ENCODE results near the gene UTP3. TPM values are rescaled to one million over a fixed set of nuclear protein-coding genes. Genes with fewer than 3 reads are reported as not detected.
"Not testable (repeated sequence)": the region's sequence is repeated elsewhere in the genome, so short reads cannot be mapped to it uniquely, and the experiment has no call there.

UTP3 gene
- polyA plus RNA-seq, 1 experiment: 27.1 TPM

DNA sequence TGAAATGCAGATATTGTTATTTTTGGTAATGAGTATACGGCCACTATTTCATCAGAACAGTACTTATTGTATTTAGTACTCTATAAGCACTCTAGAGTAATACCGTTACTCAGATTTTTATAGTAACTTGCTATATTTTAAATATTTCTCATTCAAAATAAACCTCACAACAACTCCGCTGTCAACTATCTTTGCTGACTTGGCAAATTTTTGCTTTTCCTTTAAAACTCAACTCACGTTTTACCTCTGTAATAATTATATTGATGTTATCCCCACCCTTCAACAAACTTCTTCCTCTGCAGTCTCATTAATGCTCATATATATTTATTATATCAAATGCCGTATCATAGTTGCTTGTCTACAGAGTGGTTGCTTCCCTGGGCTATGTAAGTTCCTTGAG lies 31.0 kb upstream of the UTP3 start:
- DNase-seq (ENCODE audit: low read depth, low spot score): no peak
- TF ChIP-seq, protein P1, sequence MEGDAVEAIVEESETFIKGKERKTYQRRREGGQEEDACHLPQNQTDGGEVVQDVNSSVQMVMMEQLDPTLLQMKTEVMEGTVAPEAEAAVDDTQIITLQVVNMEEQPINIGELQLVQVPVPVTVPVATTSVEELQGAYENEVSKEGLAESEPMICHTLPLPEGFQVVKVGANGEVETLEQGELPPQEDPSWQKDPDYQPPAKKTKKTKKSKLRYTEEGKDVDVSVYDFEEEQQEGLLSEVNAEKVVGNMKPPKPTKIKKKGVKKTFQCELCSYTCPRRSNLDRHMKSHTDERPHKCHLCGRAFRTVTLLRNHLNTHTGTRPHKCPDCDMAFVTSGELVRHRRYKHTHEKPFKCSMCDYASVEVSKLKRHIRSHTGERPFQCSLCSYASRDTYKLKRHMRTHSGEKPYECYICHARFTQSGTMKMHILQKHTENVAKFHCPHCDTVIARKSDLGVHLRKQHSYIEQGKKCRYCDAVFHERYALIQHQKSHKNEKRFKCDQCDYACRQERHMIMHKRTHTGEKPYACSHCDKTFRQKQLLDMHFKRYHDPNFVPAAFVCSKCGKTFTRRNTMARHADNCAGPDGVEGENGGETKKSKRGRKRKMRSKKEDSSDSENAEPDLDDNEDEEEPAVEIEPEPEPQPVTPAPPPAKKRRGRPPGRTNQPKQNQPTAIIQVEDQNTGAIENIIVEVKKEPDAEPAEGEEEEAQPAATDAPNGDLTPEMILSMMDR (IDR thresholded peaks at IDR 0.05; ENCODE audit: low read depth, low read length): no peak
- Histone ChIP-seq H3K4me3 (ENCODE audit: low read depth, low read length) (no peak overlapping the region), H3K9me3 (ENCODE audit: control insufficient read depth, insufficient read depth, low read length) (no peaks in the 10 kb centered on the region), H3K27ac (ENCODE audit: low read depth, low read length) (no peak overlapping the region), H3K27me3 (ENCODE audit: control insufficient read depth, insufficient read depth, low read length) (no peaks in the 10 kb centered on the region)
- ChIA-PET POLR2A (no interaction called here), CTCF (interaction anchor here (0.6 to 1.6 kb wide), 3 partner anchors 30 to 353 kb away, joined by 3 to 4 read pairs (median 4); no protein-coding TSS in a partner anchor)

DNA sequence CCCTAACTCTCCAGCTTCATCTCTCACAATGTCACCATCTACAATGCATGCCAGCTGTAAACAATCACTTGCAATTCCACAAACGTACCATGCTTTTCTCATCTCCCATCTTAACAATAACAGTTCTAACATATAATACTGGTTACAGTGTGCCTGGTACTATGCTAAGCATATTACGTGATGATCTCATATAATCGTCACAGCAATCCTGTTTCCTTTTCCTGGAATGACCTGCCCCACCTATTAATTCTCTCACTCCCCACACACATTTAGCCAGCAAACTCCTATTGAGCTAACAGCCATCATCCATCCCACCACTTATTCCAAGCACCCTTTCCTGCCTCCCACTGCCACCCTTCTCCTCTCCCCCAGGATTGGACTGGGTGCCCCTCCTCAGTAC lies 29.9 kb upstream of the UTP3 start:
- POLR2A ChIA-PET: no interaction called here
- H3K9me3 ChIP-seq (ENCODE audit: control insufficient read depth, insufficient read depth, low read length): no peaks in the 10 kb centered on the region
- CTCF ChIA-PET: no interaction called here
- H3K27ac ChIP-seq (ENCODE audit: low read depth, low read length): no peak overlapping the region
- no peak for DNase-seq (ENCODE audit: low read depth, low spot score)
- TF ChIP-seq, protein P1 (IDR thresholded peaks at IDR 0.05; ENCODE audit: low read depth, low read length): no peak
- H3K27me3 ChIP-seq (ENCODE audit: control insufficient read depth, insufficient read depth, low read length): no peaks in the 10 kb centered on the region
- H3K4me3 ChIP-seq (ENCODE audit: low read depth, low read length): no peak overlapping the region

- CTCF ChIA-PET: interaction anchor here (2.4 kb wide), 1 partner anchor 8 kb away, joined by 26 read pairs; no protein-coding TSS in a partner anchor
- no peaks in the 10 kb centered on the region for H3K27me3 ChIP-seq (ENCODE audit: control insufficient read depth, insufficient read depth, low read length)
- no peaks in the 10 kb centered on the region for H3K9me3 ChIP-seq (ENCODE audit: control insufficient read depth, insufficient read depth, low read length)
- POLR2A ChIA-PET: no interaction called here
- no peak overlapping the region for H3K4me3 ChIP-seq (ENCODE audit: low read depth, low read length)
- TF ChIP-seq, protein P1 (IDR thresholded peaks at IDR 0.05; ENCODE audit: low read depth, low read length): no peak
- no peak for DNase-seq (ENCODE audit: low read depth, low spot score)
- H3K27ac ChIP-seq (ENCODE audit: low read depth, low read length): no peak overlapping the region
Measured at GRCh38 chr4:70660106-70660505, 28.2 kb upstream of the UTP3 start.

GRCh38 chr4:70661309-70661922 lies 26.9 kb upstream of the UTP3 start:
- CTCF ChIA-PET: interaction anchor here (2.4 kb wide), 1 partner anchor 9 kb away, joined by 26 read pairs; no protein-coding TSS in a partner anchor
- DNase-seq (ENCODE audit: low read depth, low spot score); H3K9me3 ChIP-seq (ENCODE audit: control insufficient read depth, insufficient read depth, low read length); H3K4me3 ChIP-seq (ENCODE audit: low read depth, low read length); H3K27me3 ChIP-seq (ENCODE audit: control insufficient read depth, insufficient read depth, low read length); H3K27ac ChIP-seq (ENCODE audit: low read depth, low read length); POLR2A ChIA-PET: not testable (repeated sequence)

DNA sequence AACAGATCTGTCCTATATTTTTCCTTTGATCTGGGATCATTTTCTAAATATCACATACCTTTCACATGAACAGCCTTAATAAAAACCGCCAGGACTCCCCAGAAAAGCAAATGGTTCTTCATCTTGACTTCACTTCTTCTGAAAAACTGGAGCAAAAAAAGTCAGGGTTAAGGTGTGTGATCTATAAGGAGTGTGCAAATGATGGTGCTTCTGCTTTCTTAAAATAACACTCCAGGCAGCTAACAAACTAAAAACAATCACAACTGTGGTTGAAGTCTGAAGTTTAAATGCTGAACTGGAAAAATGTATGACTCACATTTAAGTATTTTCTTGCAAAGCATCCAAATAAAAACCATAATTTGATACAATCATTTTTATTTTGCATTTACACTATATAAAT lies 22.0 kb upstream of the UTP3 start, which contains the start of gene JCHAIN:
JCHAIN (minus strand) TSS at position 140 of the 400 bp plus-strand sequence; CDS start at position 122, 18 bp downstream.
- no peak for DNase-seq (ENCODE audit: low read depth, low spot score)
- TF ChIP-seq, protein P1 (IDR thresholded peaks at IDR 0.05; ENCODE audit: low read depth, low read length): no peak
- Histone ChIP-seq H3K27ac (ENCODE audit: low read depth, low read length) (no peak within 1 kb of the TSS), H3K4me3 (ENCODE audit: low read depth, low read length) (no peak within 1 kb of the TSS), H3K27me3 (ENCODE audit: control insufficient read depth, insufficient read depth, low read length) (no peaks in the 10 kb centered on the region), H3K9me3 (ENCODE audit: control insufficient read depth, insufficient read depth, low read length) (no peaks in the 10 kb centered on the region)
- ChIA-PET CTCF (interaction anchor here (0.6 to 4.5 kb wide), 3 partner anchors 14 to 41 kb away, joined by 5 to 30 read pairs (median 5); no protein-coding TSS in a partner anchor), POLR2A (no interaction called here)

All from AG04450 (cell line).